ENCODE results near the gene MIF4GD.

DNA sequence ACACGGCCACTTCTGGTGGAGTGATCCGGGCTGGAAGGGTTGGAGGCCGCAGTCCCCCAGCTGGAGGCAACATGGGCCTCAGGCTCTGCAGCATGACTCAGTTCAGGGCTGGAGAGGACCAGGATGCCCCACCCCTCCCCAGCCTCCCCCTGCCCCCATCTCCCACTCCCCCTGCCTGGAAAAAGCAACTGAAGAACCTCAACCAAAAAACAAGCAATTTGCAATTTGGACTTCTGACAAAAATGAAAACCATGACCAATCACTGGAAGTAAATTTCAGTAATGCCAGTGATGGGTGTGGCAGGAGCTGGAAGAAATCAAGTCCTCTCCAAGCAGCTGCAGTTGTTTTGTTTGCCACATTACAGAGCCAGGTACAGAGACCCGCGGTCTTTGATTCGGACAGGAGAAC, 6.6 kb upstream of the MIF4GD start:
- TF ChIP-seq CTCF (IDR thresholded peaks at IDR 0.05) (no peak), POLR2A (IDR thresholded peaks at IDR 0.05) (no peak)
